Measurements from ENCODE around the gene RAB12.
"Not testable (repeated sequence)": the region's sequence is repeated elsewhere in the genome, so short reads cannot be mapped to it uniquely, and the experiment has no call there.

RAB12 gene

GRCh38 chr18:8635087-8635486 is 25.9 kb downstream of the RAB12 start:
- H3K36me3 ChIP-seq (ENCODE audit: low read depth): peaks cover 83% of the 10 kb centered on the region
- H3K9me3 ChIP-seq (ENCODE audit: severe bottlenecking): no peaks in the 10 kb centered on the region
- DNase-seq (ENCODE audit: low spot score) (no peak), ATAC-seq (ENCODE audit: low read depth) (no peak)
- H3K4me1 ChIP-seq (ENCODE audit: insufficient read depth, poor library complexity, severe bottlenecking): no peaks in the 10 kb centered on the region
- H3K4me3 ChIP-seq (ENCODE audit: severe bottlenecking): no peak overlapping the region
- H3K27me3 ChIP-seq (ENCODE audit: insufficient read depth, poor library complexity, severe bottlenecking): no peaks in the 10 kb centered on the region
- no peak for TF ChIP-seq CTCF (IDR thresholded peaks at IDR 0.05; ENCODE audit: poor library complexity, severe bottlenecking)
- no peak overlapping the region for H3K27ac ChIP-seq (ENCODE audit: poor library complexity, severe bottlenecking)

GRCh38 chr18:8639762-8640161 is 30.5 kb downstream of the RAB12 start:
- H3K4me1 ChIP-seq (ENCODE audit: insufficient read depth, poor library complexity, severe bottlenecking): no peaks in the 10 kb centered on the region
- H3K36me3 ChIP-seq (ENCODE audit: low read depth): peaks cover 49% of the 10 kb centered on the region
- H3K9me3 ChIP-seq (ENCODE audit: severe bottlenecking): no peaks in the 10 kb centered on the region
- no peak overlapping the region for H3K27ac ChIP-seq (ENCODE audit: poor library complexity, severe bottlenecking)
- no peak overlapping the region for H3K4me3 ChIP-seq (ENCODE audit: severe bottlenecking)
- no peaks in the 10 kb centered on the region for H3K27me3 ChIP-seq (ENCODE audit: insufficient read depth, poor library complexity, severe bottlenecking)
- DNase-seq (ENCODE audit: low spot score) (no peak), ATAC-seq (ENCODE audit: low read depth) (no peak)
- no peak for TF ChIP-seq CTCF (IDR thresholded peaks at IDR 0.05; ENCODE audit: poor library complexity, severe bottlenecking)

- Histone ChIP-seq H3K4me3 (ENCODE audit: severe bottlenecking) (no peak overlapping the region), H3K27me3 (ENCODE audit: insufficient read depth, poor library complexity, severe bottlenecking) (no peaks in the 10 kb centered on the region), H3K27ac (ENCODE audit: poor library complexity, severe bottlenecking) (no peak overlapping the region), H3K36me3 (ENCODE audit: low read depth) (peaks cover 12% of the 10 kb centered on the region), H3K9me3 (ENCODE audit: severe bottlenecking) (no peaks in the 10 kb centered on the region), H3K4me1 (ENCODE audit: insufficient read depth, poor library complexity, severe bottlenecking) (no peaks in the 10 kb centered on the region)
- DNase-seq (ENCODE audit: low spot score): no peak
- TF ChIP-seq CTCF (IDR thresholded peaks at IDR 0.05; ENCODE audit: poor library complexity, severe bottlenecking): no peak
- ATAC-seq (ENCODE audit: low read depth): no peak
Measured at GRCh38 chr18:8643326-8643878, 34.2 kb downstream of the RAB12 start.

DNA sequence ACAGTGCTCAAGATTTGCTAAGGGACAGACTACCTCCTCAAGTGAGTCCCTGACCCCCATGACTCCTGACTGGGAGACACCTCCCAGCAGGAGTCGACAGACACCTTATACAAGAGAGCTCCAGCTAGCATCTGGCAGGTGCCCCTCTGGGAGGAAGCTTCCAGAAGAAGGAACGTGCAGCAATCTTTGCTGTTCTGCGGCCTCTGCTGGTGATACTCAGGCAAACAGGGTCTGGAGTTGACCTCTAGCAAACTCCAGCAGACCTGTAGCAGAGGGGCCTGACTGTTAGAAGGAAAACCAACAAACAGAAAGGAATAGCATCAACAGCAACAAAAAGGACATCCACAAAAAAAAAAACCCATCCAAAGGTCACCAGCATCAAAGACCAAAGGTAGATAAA is 38.1 kb downstream of the RAB12 start:
- not testable (repeated sequence) for H3K4me3 ChIP-seq (ENCODE audit: severe bottlenecking); ATAC-seq (ENCODE audit: low read depth); DNase-seq (ENCODE audit: low spot score); H3K9me3 ChIP-seq (ENCODE audit: severe bottlenecking); H3K27me3 ChIP-seq (ENCODE audit: insufficient read depth, poor library complexity, severe bottlenecking); H3K36me3 ChIP-seq (ENCODE audit: low read depth); H3K27ac ChIP-seq (ENCODE audit: poor library complexity, severe bottlenecking); H3K4me1 ChIP-seq (ENCODE audit: insufficient read depth, poor library complexity, severe bottlenecking)

DNA sequence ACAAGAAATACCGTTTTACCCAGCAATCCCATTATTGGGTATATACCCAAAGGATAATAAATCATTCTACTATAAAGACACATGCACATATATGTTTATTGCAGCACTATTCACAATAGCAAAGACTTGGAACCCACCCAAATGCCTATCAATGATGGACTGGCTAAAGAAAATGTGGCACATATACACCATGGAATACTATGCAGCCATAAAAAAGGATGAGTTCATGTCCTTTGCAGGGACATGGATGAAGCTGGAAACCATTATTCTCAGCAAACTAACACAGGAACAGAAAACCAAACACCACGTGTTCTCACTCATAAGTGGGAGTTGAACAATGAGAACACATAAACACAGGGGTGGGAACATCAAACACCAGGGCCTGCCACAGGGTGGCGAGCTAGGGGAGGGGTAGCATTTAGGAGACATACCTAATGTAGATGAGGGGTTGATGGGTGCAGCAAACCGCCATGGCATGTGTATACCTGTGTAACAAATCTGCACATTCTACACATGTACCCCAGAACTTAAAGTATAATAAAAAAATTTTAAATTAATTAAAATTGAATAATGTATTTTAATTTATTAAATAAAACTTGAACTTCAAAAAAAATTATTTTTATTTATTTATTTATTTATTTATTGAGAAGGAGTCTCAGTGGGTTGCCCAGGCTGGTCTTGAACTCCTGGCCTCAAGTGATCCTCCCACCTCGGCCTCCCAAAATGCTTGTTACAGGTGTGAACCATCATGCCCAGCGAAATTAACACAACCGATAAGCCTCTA is 42.4 kb downstream of the RAB12 start:
- H3K27me3 ChIP-seq (ENCODE audit: insufficient read depth, poor library complexity, severe bottlenecking); H3K4me3 ChIP-seq (ENCODE audit: severe bottlenecking); H3K36me3 ChIP-seq (ENCODE audit: low read depth); H3K4me1 ChIP-seq (ENCODE audit: insufficient read depth, poor library complexity, severe bottlenecking); H3K9me3 ChIP-seq (ENCODE audit: severe bottlenecking); H3K27ac ChIP-seq (ENCODE audit: poor library complexity, severe bottlenecking); ATAC-seq (ENCODE audit: low read depth); DNase-seq (ENCODE audit: low spot score): not testable (repeated sequence)
